GM12872 (cell line): ENCODE results near the gene DRD2.

Experiments
- CTCF ChIP-seq: IDR thresholded peaks from 3 replicates; pipeline ENCODE4 v1.5.1; 2011; ENCODE audit warnings: low read depth, mild to moderate bottlenecking, low read length, moderate library complexity; ENCODE audit not compliant: insufficient read depth

The DRD2 gene

GRCh38 chr11:113398669-113399430, 76.3 kb downstream of the DRD2 start:
- TF ChIP-seq CTCF = no peak

- no peak for TF ChIP-seq CTCF
Measured at GRCh38 chr11:113397821-113398220, 77.4 kb downstream of the DRD2 start.

- no peak for TF ChIP-seq CTCF
Measured at GRCh38 chr11:113397212-113397611, 78.0 kb downstream of the DRD2 start.

GRCh38 chr11:113396690-113397089, 78.5 kb downstream of the DRD2 start:
- no peak for TF ChIP-seq CTCF

GRCh38 chr11:113395782-113396336, 79.3 kb downstream of the DRD2 start:
- TF ChIP-seq CTCF = no peak

- no peak for TF ChIP-seq CTCF
Measured at GRCh38 chr11:113394919-113395318, 80.3 kb downstream of the DRD2 start.

GRCh38 chr11:113393501-113393985, 81.7 kb downstream of the DRD2 start:
- TF ChIP-seq CTCF = no peak
